CD14-positive monocyte (primary cell): Measurements from ENCODE around the gene CNDP2. TPM values are rescaled to one million over a fixed set of nuclear protein-coding genes. Genes with fewer than 3 reads are reported as not detected.

Source experiments
- DNase-seq, 3 donors: peaks; one replicate each; pipeline ENCODE4 v3.0.0-alpha.2; 2011 to 2022
- H2AFZ ChIP-seq: 2 replicates; pipeline ENCODE4 v1.6.0; 2012; ENCODE audit warnings: mild to moderate bottlenecking, low read depth, low read length, inconsistent platforms; ENCODE audit not compliant: insufficient read depth, poor library complexity, severe bottlenecking
- H3K27ac ChIP-seq, 2 donors: 1 replicate in 1 of 2; 2 replicates in 1 of 2; pipeline ENCODE4 v1.5.1; 2012 to 2013; ENCODE audit warnings: low read length in 2 of 2, control low read depth in 1 of 2, inconsistent platforms in 1 of 2, low read depth in 1 of 2, mild to moderate bottlenecking in 1 of 2
- H3K27me3 ChIP-seq, 2 donors: one replicate each; pipeline versions ENCODE4 v1.6.0 to v1.6.1; 2011 to 2013; ENCODE audit warnings: low read length in 2 of 2; ENCODE audit not compliant: control insufficient read depth in 2 of 2, insufficient read depth in 2 of 2
- H3K36me3 ChIP-seq, 2 donors: replicated peaks in 1 of 2; 1 replicate in 1 of 2; 2 replicates in 1 of 2; pipeline versions ENCODE4 v1.5.1 to v1.6.1; 2012 to 2013; ENCODE audit warnings: low read length in 2 of 2, control low read depth in 1 of 2, inconsistent platforms in 1 of 2, mild to moderate bottlenecking in 1 of 2; ENCODE audit not compliant: insufficient read depth in 2 of 2, control insufficient read depth in 1 of 2
- H3K4me1 ChIP-seq, 2 donors: 1 replicate in 1 of 2; 2 replicates in 1 of 2; pipeline versions ENCODE4 v1.5.1 to v1.6.1; 2012 to 2013; ENCODE audit warnings: low read length in 2 of 2, control low read depth in 1 of 2, inconsistent platforms in 1 of 2, mild to moderate bottlenecking in 1 of 2, moderate library complexity in 1 of 2; ENCODE audit not compliant: insufficient read depth in 2 of 2, control insufficient read depth in 1 of 2
- H3K4me2 ChIP-seq: replicated peaks from 2 replicates; pipeline ENCODE3; 2012; ENCODE audit warnings: low read length, moderate library complexity, mild to moderate bottlenecking; ENCODE audit not compliant: poor library complexity, severe bottlenecking; ENCODE audit errors: extremely low read depth
- H3K4me3 ChIP-seq, 3 experiments: fragments of 200-600 bp in 1 of 3; sonication (generic) in 1 of 3; replicated peaks in 1 of 3; 1 replicate in 2 of 3; 2 replicates in 1 of 3; pipeline ENCODE4 v1.5.1; 2011 to 2013; ENCODE audit warnings: low read length in 3 of 3, mild to moderate bottlenecking in 3 of 3, control low read depth in 2 of 3, low read depth in 2 of 3, inconsistent platforms in 1 of 3, moderate library complexity in 1 of 3
- H3K79me2 ChIP-seq: 2 replicates; pipeline ENCODE4 v1.6.0; 2012; ENCODE audit warnings: mild to moderate bottlenecking, control low read depth, inconsistent platforms, low read length, moderate library complexity; ENCODE audit not compliant: insufficient read depth
- H3K9ac ChIP-seq: 2 replicates; pipeline ENCODE4 v1.6.0; 2017; ENCODE audit warnings: low read length, mild to moderate bottlenecking; ENCODE audit not compliant: insufficient read depth, poor library complexity, severe bottlenecking
- H3K9me3 ChIP-seq, 2 donors: replicated peaks in 1 of 2; 1 replicate in 1 of 2; 2 replicates in 1 of 2; pipeline versions ENCODE4 v1.5.1 to v1.6.1; 2012 to 2013; ENCODE audit warnings: low read length in 2 of 2, control low read depth in 1 of 2; ENCODE audit not compliant: control insufficient read depth in 1 of 2, insufficient read depth in 1 of 2
- H4K20me1 ChIP-seq: 2 replicates; pipeline ENCODE4 v1.6.0; 2012; ENCODE audit warnings: mild to moderate bottlenecking, low read length, control low read depth, moderate library complexity; ENCODE audit not compliant: insufficient read depth
- H3K27ac Mint-ChIP-seq, 7 donors: one replicate each; pipeline ENCODE4 v1.8.0; 2020; ENCODE audit warnings: mild to moderate bottlenecking in 7 of 7, mixed read lengths in 7 of 7, moderate library complexity in 6 of 7, inconsistent platforms in 2 of 7
- H3K27me3 Mint-ChIP-seq, 3 donors: one replicate each; pipeline ENCODE4 v1.8.0; 2021 to 2022; ENCODE audit warnings: low read depth in 3 of 3, mild to moderate bottlenecking in 3 of 3, mixed read lengths in 3 of 3, moderate library complexity in 3 of 3, inconsistent platforms in 1 of 3
- H3K36me3 Mint-ChIP-seq, 2 donors: one replicate each; pipeline ENCODE4 v1.8.0; 2020; ENCODE audit warnings: mixed read lengths in 2 of 2, inconsistent platforms in 1 of 2, mild to moderate bottlenecking in 1 of 2
- H3K4me1 Mint-ChIP-seq: one replicate; pipeline ENCODE4 v1.8.0; 2020; ENCODE audit warnings: mild to moderate bottlenecking, mixed read lengths
- H3K4me3 Mint-ChIP-seq, 2 donors: one replicate each; pipeline ENCODE4 v1.8.0; 2020; ENCODE audit warnings: mild to moderate bottlenecking in 2 of 2, mixed read lengths in 2 of 2, moderate library complexity in 1 of 2
- H3K9me3 Mint-ChIP-seq, 7 donors: one replicate each; pipeline ENCODE4 v1.8.0; 2020 to 2022; ENCODE audit warnings: mixed read lengths in 7 of 7, mild to moderate bottlenecking in 6 of 7, moderate library complexity in 6 of 7, inconsistent platforms in 2 of 7
- CTCF ChIP-seq: fragments of 200-600 bp; IDR thresholded peaks from one replicate; pipeline ENCODE4 v1.8.0; 2022; ENCODE audit warnings: antibody characterized with exemption, mild to moderate bottlenecking
- WGBS: methylation state at CpG from one replicate; pipeline ENCODE4 v1.1.5; 2013; ENCODE audit warnings: missing lambda C conversion rate; ENCODE audit not compliant: insufficient coverage; 5-methylcytosine and 5-hydroxymethylcytosine counted together
- intact Hi-C, 2 donors: fragments of 100-400 bp; cut with micrococcal nuclease; formaldehyde crosslinking; loops; one replicate each; pipeline versions ENCODE4 v1.15.0 to v1.15.1; 2023
- polyA plus RNA-seq, 3 donors: library from polyadenylated mRNA; depleted of rRNA in 1 of 3; unstranded in 2 of 3; stranded (reverse) in 1 of 3; fragments of 300-500 nt in 2 of 3; fragments of >200 nt in 1 of 3; fragmentation: Illumina TruSeq in 2 of 3; gene quantifications; 1 replicate in 2 of 3; 2 replicates in 1 of 3; pipeline ENCODE4 v1.2.3, GENCODE V29; 2012 to 2021

The CNDP2 gene
- polyA plus RNA-seq, 3 donors = 103 to 186 (median 122) TPM

DNA sequence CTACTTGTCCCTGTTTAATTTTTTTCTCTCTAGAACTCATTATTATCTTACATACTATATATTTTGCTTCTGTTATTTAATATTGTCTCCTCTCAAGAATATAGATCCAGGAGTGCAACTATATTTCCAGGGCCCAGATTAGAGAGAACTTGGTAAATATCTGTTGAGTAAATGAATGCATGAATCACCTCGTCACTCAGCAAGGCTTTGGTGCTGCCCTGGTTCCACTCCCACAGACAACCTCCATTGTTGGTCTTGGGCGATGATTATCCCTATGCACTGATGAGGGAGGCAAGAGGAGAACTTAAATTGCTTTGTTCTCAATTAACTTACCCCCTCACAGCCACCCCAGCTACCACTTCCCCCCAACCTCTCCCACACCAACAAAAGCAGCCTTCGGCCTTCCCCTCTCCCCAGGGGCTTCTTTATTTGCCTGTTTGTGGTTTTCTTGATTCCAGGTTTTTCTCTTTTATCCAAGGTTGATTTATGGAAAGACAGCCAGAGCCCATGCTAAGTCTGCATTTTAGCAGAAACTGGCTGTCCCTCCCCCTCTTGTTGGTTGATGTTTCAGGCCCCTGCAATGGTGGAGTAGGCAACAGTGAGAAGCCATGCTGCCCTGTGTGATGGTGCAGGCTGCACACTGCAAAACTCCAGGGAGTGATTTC, 22.1 kb upstream of the CNDP2 start:
- H3K4me1 ChIP-seq = peaks cover 17 to 23% of the 10 kb centered on the region in 2 donors
- no peak overlapping the region for H3K9ac ChIP-seq
- Mint-ChIP-seq H3K4me3 (no peak overlapping the region), H3K9me3 (peaks cover 5 to 10% (median 7%) of the 10 kb centered on the region in 7 donors), H3K27me3 (peaks cover 3 to 5% (median 4%) of the 10 kb centered on the region in 3 donors), H3K27ac (no peak overlapping the region), H3K4me1 (peaks cover 18% of the 10 kb centered on the region), H3K36me3 (no peaks in the 10 kb centered on the region)
- H3K36me3 ChIP-seq = no peaks in the 10 kb centered on the region
- no peaks in the 10 kb centered on the region for H3K9me3 ChIP-seq
- no peak overlapping the region for H3K4me2 ChIP-seq
- no CpG with 5 or more reads among the region's 3 CpGs for WGBS
- no peaks in the 10 kb centered on the region for H4K20me1 ChIP-seq
- H2AFZ ChIP-seq = no peak overlapping the region
- TF ChIP-seq CTCF = no peak
- intact Hi-C loops = no loop called here
- DNase-seq = no peak
- no peaks in the 10 kb centered on the region for H3K79me2 ChIP-seq
- H3K27ac ChIP-seq = no peak overlapping the region
- no peaks in the 10 kb centered on the region for H3K27me3 ChIP-seq
- H3K4me3 ChIP-seq = no peak overlapping the region

DNA sequence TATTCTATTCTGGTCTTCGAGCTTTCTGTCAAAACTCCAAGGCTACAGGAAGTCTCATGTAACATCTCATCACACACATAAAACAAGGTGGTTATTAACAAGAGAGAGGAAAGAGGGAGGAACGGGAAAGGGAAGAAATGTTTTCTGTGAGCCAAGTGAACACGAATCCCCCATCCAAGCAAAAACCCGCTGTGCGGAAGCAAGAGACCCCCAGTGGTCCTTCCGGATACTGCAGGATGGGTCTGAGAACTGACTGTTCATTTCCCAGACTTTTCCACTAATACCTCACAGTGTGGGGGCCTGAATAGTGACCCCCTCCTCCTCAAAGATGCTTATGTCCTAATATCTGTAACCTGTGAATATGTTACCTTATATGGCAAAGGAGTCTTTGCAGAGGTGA, 20.0 kb upstream of the CNDP2 start:
- Histone ChIP-seq H3K79me2 (no peaks in the 10 kb centered on the region), H3K36me3 (no peaks in the 10 kb centered on the region), H2AFZ (no peak overlapping the region), H3K4me1 (peaks cover 37 to 43% of the 10 kb centered on the region in 2 donors), H3K27ac (no peak overlapping the region), H3K9ac (no peak overlapping the region), H3K4me3 (no peak overlapping the region), H3K9me3 (no peaks in the 10 kb centered on the region), H3K27me3 (no peaks in the 10 kb centered on the region), H3K4me2 (no peak overlapping the region), H4K20me1 (no peaks in the 10 kb centered on the region)
- Mint-ChIP-seq H3K36me3 (no peaks in the 10 kb centered on the region), H3K4me1 (peaks cover 38% of the 10 kb centered on the region), H3K4me3 (no peak overlapping the region), H3K27ac (peak overlapping the region in 1 of 7 donors; percentile 27), H3K9me3 (peaks cover 0 to 7% (median 0%) of the 10 kb centered on the region in 7 donors), H3K27me3 (peaks cover 0 to 5% (median 3%) of the 10 kb centered on the region in 3 donors)
- DNase-seq = no peak
- 40% methylated on average over 2 of the region's 6 CpGs for WGBS
- intact Hi-C loops = no loop called here
- TF ChIP-seq CTCF = peak; percentile 21
